GM19463 (cell line): ENCODE results near the gene GDF11.

Experiments used
- ATAC-seq: cut with Tn5 transposase; IDR thresholded peaks from one replicate; pipeline ENCODE4 v1.9.1; 2021; ENCODE audit warnings: mild to moderate bottlenecking, moderate library complexity; ENCODE audit not compliant: unreplicated experiment

The GDF11 gene

DNA sequence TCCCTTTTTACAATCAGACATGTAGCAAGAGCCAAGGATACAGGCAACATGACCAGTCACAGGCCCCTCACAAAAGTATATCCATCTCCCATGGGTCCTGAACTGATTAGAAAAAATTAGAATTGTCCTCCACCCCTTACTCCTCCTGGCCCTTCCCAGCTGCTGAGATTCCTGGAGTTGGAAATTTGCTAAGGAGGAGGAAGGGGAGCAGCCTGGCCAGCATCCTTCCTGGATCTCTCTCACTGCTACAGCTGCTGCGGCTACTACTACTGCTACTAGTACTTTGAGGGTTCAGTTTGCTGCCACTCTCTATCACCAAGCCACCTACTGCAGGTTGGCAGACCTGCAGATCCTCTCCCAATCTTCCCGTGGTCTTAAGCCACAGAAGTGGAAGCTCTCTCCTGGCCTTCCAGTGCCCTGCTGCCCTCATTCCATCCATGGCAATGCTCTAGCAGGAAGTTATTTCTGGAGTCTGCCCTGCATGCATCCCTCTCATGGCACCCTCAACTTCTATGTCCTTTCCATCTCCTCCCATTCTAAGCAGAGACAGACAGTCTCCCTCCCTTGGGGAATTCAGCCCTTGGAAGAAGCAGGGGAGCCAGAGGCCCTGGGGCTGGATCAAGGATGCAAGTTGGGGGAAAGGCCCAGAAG lies 36.2 kb upstream of the GDF11 start:
- no peak for ATAC-seq

GRCh38 chr12:55707219-55707671 lies 35.7 kb upstream of the GDF11 start:
- no peak for ATAC-seq

DNA sequence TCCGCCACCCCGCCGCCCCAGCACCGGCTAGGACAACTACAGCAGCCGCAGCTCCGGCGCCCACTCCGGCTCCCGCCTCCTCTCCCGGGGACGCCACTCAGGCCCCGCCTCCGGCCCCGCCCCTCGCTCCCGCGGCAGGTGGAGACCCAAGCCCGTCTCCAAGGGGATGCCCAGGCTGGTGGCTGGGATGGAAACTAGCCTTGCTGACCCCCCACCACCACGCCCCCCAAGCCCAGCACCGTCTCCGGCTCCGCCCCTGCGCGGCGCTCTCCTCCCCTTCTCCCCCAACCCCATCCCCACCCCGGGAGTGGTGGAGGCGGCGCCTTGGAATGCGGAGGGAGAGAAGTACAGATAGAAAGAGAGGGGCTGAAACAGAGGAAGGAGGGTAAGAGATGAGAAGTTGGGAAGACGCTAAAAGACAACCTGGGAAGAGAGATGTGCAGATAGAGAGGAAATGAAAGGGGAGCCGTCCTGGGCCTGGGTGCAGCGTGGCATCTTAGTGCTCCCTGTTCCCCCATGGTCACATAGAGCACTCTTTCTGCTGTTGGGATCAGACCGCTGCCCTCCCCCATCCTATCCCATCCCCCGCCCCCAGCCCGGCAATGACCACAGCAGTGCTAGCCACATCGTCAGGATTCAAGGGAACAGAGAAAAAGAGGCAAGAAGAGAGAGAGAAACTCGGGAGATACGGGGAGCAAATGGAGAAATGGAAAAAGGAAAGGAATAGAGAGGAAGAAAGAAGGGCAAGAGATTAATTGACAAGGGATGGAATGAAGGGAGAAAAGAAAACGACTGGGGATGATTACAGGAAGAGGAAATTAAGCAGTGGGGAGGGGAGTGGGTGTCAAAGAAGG lies 34.9 kb upstream of the GDF11 start, which contains the start of gene ITGA7:
Gene ITGA7 (minus strand): TSS at position 64 of the 854 bp plus-strand sequence. CDS start 222 bp downstream, outside the sequence.
- ATAC-seq: peak; percentile 81

DNA sequence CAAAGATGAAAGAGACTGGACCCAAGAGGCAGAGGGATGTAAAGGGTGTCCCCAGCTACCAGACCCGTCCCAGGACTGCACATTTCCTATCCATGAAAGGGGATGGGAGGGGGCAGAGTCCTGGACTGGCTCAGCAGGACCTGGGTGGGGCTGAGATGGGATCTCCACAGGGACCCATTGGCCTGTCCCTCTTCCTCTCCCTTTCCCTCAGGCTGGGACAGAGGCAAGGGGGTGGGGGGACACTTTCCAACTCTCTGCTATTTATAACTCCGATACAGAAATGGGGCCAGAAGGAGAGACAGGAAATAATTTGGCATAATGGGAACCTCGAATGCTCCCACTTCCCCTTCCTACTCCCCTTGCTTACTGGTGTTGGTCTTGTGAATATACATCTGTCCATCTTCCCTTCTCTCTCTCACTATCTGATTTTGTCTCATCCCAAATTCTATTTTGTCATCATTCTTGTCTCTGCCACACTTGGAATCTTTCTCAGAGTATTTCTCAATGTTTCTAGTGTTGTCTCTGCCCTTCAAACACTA lies 34.2 kb upstream of the GDF11 start:
- ATAC-seq: no peak

GRCh38 chr12:55711786-55712553 lies 31.0 kb upstream of the GDF11 start:
- no peak for ATAC-seq

GRCh38 chr12:55712700-55713415 lies 30.1 kb upstream of the GDF11 start:
- no peak for ATAC-seq

GRCh38 chr12:55713721-55714120 lies 29.2 kb upstream of the GDF11 start:
- no peak for ATAC-seq

DNA sequence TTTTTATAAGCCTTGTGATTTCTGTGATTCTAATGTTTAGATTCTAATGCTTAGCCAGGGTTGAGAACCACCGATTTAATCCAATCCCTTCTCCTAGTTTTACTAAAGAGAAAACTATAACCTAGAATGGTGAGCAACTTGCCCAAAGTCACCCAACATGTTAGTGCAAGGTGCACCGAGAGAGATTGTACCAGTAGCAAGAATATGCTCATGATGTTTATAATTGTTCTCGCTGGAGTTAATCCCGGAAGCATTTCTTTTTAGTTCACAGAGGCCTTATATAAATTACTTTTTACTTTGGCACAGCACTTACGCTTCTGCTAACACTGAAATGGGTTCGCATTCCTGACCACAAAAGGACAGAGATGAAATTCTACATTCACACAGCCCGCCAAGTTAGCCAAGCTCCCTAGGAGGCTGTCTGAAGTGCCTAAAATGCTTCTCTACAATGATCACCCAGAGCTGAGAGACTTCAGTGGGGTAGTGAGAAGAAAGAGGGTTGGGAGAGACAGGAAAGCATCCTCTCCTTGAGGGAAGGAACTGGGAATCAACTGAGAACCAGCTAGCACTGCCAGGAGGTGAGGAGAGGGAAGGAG lies 27.7 kb upstream of the GDF11 start:
- ATAC-seq: no peak

GRCh38 chr12:55715833-55716581 lies 26.9 kb upstream of the GDF11 start, which contains the start of gene BLOC1S1:
TSS of gene BLOC1S1 (plus strand) at chr12:55716046. CDS start at chr12:55716052, 6 bp downstream.
- peak; percentile 94 for ATAC-seq

GRCh38 chr12:55716582-55716957 lies 26.4 kb upstream of the GDF11 start:
- no peak for ATAC-seq

GRCh38 chr12:55717011-55718007 lies 25.6 kb upstream of the GDF11 start:
- no peak for ATAC-seq

DNA sequence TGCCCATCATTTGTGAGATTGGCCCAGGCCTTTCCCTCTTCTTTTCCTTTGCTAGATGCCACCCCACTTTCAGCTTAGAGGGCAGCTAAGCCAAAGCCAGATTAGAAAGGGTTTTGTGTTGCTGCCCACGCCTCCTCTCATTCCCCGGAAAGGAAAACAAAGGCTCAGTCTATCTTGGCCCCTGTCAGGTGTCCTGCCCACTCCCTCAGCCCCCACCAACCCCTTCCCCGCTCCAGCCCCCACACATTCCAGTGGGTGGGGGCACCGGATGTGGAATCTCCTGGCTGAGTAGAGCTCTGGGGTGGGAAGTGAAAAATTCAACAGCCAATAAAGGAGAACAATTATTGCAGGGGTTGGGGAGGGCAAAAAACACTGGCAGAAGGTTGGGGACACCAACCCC lies 24.9 kb upstream of the GDF11 start:
- no peak for ATAC-seq

DNA sequence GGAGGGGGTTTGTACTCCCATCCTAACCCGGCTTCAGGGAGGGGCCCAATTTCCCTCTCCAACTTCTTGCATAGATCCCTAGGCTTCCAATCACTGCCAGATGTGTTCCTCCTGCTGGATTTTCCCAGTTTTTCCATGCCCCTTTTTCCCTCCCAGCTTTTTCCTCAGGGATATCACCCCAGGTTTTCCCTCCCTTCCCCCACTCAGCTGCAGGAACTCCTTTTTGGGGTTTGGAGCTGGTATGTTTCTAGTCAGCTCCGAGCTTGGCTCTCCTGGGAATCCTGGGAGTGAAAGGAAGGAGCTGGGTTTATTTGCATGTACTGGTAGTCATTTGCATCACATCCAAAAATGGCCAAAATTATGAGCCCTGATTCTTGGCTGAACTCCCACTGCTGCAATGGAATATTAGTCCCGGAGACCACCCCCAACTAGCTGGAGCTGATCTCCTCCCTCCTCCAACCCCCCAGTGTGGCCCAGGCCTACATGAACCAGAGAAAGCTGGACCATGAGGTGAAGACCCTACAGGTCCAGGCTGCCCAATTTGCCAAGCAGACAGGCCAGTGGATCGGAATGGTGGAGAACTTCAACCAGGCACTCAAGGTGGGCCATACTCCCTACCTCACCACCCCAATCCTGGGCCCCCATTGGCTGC lies 24.2 kb upstream of the GDF11 start:
- no peak for ATAC-seq

DNA sequence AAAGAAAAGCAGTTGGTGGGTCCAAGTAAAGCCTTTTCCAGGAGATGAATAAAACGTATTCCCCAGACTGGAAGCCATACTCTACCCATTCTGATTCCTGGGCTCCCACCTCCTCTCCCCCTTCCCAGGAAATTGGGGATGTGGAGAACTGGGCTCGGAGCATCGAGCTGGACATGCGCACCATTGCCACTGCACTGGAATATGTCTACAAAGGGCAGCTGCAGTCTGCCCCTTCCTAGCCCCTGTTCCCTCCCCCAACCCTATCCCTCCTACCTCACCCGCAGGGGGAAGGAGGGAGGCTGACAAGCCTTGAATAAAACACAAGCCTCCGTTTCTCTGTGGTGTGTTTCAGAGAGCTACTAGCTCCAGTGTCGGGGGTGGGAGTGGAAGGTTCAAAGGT lies 23.6 kb upstream of the GDF11 start:
- ATAC-seq: no peak

DNA sequence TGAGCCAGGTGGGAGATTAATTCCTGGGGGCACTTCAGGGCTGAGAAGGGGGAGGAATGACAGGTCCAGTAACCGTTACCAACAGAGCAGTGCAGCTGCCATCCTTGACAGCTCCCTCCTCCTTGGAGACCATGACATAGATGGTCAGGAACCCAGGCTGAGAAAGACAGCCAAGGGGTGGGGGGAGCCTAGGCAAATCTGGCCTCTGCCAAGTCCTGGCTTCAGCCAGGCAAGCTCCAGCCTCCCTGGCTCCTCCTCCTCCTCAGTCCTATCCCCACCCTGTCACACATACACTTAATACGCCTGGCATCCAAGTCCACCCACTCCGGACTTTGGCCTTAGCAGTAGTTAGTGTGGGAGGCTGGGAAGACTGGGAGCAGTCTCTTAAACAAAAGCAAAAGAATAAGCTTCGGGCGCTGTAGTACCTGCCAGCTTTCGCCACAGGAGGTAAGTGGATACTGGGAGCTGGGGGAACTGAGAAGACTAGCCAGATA lies 22.8 kb upstream of the GDF11 start, which contains the start of gene RDH5:
Gene RDH5 (plus strand): TSS at position 323 of the 494 bp plus-strand sequence. CDS start 792 bp downstream, outside the sequence.
- no peak for ATAC-seq

DNA sequence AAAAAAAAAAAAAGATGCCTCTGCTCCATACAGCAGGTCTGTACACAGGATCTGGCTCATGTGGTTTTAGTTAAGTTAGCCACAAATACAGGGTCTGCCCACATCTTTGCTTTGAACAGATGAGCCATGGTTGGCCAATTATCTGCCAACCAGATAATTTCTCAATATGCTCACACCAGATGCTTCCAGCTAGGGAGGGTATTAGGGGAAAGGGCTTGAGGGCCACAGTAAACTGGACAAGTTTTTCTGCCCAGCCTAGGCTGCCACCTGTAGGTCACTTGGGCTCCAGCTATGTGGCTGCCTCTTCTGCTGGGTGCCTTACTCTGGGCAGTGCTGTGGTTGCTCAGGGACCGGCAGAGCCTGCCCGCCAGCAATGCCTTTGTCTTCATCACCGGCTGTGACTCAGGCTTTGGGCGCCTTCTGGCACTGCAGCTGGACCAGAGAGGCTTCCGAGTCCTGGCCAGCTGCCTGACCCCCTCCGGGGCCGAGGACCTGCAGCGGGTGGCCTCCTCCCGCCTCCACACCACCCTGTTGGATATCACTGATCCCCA lies 22.0 kb upstream of the GDF11 start:
- ATAC-seq: no peak
